ENCODE results near the gene PLSCR3.
"Not testable (repeated sequence)": the region's sequence is repeated elsewhere in the genome, so short reads cannot be mapped to it uniquely, and the experiment has no call there.

The PLSCR3 gene

DNA sequence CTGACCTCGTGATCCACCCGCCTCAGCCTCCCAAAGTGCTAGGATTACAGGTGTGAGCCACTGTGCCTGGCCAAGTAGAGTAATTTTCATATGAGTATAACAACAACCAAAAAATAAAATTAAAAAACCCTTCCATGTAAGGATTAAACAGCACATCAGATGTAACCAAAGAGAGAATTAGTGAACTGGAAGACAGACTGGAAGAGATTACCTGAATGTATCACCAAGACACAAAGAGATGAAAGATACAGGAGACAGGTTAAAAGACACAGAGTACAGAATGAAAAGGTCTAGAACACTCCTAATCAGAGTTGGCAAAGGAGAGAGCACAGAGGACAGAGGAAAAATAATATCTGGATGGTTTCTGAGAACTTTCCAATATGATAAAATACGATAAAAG, 15.2 kb downstream of the PLSCR3 start:
- no peak for DNase-seq

- DNase-seq: no peak
These were observed 20.0 kb downstream of the PLSCR3 start for GRCh38 chr17:7374353-7374752.

- no peak for DNase-seq
These were observed 23.5 kb downstream of the PLSCR3 start for GRCh38 chr17:7370853-7371252.

GRCh38 chr17:7369825-7370224, 24.5 kb downstream of the PLSCR3 start:
- DNase-seq: no peak

- DNase-seq: not testable (repeated sequence)
These were observed 25.7 kb downstream of the PLSCR3 start for GRCh38 chr17:7368599-7368994.

- no peak for DNase-seq
These were observed 26.3 kb downstream of the PLSCR3 start for GRCh38 chr17:7367918-7368598.

GRCh38 chr17:7367083-7367482, 27.2 kb downstream of the PLSCR3 start:
- no peak for DNase-seq

DNA sequence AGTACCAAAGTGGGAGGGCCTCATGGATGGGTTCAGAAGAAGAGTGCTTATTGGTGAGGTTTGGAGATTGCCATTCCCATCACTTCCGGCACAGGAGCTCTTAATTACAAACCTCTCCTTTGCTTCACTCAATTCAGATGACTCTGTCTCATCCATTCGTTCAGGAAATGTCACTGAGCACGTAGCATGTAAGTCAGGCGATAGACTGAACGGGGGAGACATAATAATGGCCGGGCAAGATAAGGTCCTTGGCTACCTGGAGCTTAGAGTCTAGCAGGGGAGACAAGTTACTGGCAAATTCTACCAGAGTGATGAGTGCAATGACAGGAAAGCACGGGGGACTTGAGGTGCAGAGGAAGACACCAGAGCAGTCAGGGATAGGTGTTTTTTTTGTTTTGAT, 28.4 kb downstream of the PLSCR3 start:
- not testable (repeated sequence) for DNase-seq

DNA sequence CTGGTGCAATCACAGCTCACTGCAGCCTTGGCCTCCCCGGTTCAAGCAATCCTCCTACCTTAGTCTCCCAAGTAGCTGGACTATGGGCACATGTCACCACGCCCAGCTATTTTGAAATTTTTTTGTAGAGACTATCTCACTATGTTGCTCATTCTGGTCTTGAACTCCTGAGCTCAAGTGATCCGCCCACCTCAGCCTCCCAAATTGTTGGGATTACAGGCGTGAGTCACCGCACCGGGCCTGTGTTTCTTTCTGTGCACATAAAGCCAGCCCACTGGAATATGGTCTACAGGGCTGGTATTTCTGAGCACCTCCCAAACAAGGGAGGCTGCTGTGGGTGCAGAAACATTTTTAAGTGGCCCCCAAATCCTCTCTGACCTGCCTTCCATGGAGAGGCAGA, 31.0 kb downstream of the PLSCR3 start:
- no peak for DNase-seq

DNA sequence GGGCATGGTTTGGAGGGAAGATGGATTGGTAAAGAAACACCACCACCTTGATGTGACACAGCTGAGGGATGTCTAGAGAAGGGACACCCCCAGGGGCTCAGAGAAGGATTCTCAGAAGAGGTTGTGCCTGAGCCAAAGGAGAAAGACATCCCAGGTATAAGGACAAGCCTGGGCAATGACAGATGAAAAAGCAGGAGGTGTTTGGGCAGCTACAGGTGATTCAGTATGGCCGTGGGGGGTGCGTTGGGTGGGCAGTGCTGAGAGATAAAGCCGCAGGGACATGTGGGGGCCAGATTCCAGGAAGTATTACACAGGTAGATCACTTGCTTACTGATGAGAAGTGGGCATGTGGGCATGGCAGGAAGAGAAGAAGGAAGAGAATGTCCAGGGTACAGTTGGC, 32.4 kb downstream of the PLSCR3 start:
- no peak for DNase-seq

GRCh38 chr17:7357381-7357780, 36.9 kb downstream of the PLSCR3 start:
- DNase-seq: no peak

DNA sequence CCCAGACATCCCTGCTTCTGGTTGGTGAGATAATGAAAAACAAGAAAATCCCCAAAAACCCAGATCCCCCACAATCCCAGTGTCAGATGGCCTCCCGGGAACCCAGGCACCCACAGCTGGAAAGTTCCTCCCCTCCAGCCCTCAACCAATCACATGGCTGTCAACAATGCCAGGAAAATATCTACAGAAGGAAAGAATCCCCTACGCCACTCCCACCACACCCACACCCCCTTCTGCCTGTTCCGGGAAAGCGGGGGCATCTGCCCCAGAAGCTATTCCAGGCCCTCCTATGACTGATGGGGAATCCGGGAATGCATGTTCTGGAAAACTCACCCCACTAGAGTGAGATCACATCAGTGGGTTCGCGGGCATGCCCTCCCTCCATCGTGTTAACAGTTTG, 37.6 kb downstream of the PLSCR3 start:
- DNase-seq: no peak

DNA sequence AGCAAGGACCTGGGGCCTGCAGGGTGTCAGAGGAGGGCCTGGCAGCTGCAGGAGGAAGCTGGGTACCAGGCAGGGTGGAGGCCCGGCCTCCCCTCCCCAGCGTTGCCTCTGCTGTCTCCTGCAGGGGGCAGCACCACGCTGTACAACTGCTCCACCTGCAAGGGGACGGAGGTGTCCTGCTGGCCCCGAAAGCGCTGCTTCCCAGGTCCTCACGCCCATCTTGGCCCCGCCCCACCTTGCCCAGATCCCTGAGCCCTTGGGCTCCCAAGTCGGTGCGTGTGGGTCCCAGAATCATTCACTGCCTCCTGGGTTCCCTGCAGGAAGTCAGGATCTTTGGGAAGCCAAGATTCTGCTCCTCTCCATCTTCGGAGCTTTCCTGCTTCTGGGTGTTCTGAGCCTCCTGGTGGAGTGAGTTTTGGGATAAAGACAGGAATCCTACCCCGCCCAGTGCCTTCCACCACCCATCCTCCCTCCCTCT, 38.2 kb downstream of the PLSCR3 start:
- peak; percentile 18 to 40 for DNase-seq

- no peak for DNase-seq
These were observed 38.8 kb downstream of the PLSCR3 start for GRCh38 chr17:7355573-7355972.

DNA sequence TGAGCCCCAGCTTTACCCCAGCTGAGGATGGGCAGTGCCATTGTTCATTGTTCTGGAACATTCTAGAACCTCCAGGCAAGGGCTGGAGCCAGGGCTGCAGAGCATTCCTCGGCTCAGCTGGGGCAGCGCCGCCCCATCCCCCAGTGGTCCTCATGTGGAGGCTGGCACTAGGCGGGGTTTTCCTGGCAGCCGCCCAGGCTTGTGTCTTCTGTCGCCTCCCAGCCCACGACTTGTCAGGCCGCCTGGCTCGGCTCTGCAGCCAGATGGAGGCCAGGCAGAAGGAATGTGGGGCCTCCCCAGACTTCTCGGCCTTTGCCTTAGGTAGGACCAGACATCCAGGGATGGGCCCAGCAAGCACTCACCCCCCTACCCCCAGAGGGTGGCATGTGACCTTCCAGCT, 39.3 kb downstream of the PLSCR3 start, which contains the start of gene TMEM95:
Gene TMEM95 (plus strand): TSS at position 104 of the 400 bp plus-strand sequence. CDS start 49 bp downstream, at position 153.
- DNase-seq: no peak

GRCh38 chr17:7354262-7354843, 40.0 kb downstream of the PLSCR3 start:
- DNase-seq: no peak

DNA sequence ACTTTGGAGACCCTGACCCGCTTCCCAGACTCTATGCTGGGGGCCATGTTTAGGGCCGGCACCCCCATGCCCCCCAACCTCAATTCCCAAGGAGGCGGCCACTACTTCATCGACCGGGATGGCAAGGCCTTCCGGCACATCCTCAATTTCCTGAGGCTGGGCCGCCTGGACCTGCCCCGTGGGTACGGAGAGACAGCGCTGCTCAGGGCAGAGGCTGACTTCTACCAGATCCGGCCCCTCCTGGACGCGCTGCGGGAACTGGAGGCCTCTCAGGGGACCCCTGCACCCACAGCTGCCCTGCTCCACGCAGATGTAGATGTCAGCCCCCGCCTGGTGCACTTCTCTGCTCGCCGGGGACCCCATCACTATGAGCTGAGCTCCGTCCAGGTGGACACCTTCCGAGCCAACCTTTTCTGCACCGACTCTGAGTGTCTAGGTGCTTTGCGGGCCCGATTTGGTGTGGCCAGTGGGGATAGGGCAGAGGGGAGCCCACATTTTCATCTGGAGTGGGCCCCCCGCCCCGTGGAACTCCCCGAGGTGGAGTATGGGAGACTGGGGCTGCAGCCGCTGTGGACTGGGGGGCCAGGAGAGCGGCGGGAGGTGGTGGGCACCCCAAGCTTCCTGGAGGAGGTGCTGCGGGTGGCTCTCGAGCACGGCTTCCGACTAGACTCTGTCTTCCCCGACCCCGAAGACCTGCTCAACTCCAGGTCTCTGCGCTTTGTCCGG, 41.3 kb downstream of the PLSCR3 start:
- DNase-seq: no peak

DNA sequence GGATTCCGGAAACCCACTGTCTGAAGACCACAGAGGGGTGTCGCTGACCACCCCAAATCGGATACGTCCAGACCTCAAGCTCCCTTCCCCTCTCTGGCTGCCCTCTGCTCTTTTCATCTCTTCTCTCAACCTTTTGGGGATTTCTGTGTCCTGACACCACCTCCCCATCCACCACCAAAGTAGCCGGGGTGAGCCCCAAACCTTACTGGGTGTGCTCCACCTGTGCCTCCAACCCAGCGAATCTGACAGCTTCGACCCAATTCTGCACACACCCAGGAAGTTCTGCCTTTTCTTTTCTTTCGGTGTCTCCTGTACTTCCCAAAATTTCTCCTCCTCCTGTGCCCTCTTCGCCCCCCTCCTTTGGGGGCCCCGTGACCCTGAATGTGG, 41.8 kb downstream of the PLSCR3 start:
- no peak for DNase-seq

GRCh38 chr17:7351665-7352502, 42.4 kb downstream of the PLSCR3 start, which contains the start of gene KCTD11:
Gene KCTD11, plus strand, starts transcription at chr17:7352162.
- DNase-seq: peak in 1 of 2 experiments; percentile 5

DNA sequence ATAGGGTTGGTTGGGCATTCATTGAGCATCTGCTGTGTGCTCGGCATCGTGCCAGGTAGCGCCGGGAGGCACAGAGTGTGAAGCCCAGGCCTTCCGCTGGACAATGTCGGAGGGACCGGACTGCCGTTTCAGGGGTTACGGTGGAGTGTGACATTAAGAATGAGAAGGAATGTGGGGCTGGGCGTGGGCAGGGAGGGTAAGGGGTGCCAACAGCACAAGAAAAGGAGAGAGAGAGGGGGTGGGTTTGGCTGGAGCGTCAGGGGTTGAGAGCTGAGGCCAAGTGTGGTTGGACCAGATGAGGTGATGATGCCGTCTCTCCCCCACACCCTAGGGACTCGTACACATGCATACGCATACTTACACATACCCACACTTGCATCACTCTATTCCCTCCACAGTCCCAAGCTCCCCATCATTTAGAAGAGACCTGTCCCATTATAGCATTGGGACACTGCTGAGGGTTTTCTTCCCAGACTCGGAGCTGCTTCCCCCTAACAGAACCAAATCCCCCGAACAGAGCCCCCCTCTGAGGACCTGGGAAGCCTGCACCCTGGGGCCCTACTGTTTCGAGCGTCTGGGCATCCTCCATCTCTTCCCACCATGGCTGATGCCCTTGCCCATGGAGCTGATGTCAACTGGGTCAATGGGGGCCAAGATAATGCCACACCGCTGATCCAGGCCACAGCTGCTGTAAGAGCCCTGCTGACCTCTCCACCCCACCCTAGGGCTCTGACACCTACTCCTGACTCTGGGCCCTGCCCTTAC, 45.7 kb downstream of the PLSCR3 start:
- DNase-seq: no peak

GRCh38 chr17:7347630-7348477, 46.5 kb downstream of the PLSCR3 start:
- DNase-seq: no peak
